22Rv1 (cell line): ENCODE measurements around the gene PLVAP.
A peak's percentile ranks its signal among the peaks of the same experiment; 100 is the strongest.

ENCODE experiments used
- H3K27ac ChIP-seq: fragments of 450-650 bp; 2 replicates; pipeline ENCODE4 v1.5.1; 2017
- ZFX ChIP-seq: fragments of 450-650 bp; IDR thresholded peaks from 2 replicates; pipeline ENCODE4 v1.6.1; 2017; ENCODE audit warnings: antibody characterized with exemption, borderline replicate concordance
- TF ChIP-seq, protein P1 (sequence below): fragments of 450-650 bp; IDR thresholded peaks from 2 replicates; pipeline ENCODE4 v1.5.1; 2017; ENCODE audit warnings: mild to moderate bottlenecking

The PLVAP gene

DNA sequence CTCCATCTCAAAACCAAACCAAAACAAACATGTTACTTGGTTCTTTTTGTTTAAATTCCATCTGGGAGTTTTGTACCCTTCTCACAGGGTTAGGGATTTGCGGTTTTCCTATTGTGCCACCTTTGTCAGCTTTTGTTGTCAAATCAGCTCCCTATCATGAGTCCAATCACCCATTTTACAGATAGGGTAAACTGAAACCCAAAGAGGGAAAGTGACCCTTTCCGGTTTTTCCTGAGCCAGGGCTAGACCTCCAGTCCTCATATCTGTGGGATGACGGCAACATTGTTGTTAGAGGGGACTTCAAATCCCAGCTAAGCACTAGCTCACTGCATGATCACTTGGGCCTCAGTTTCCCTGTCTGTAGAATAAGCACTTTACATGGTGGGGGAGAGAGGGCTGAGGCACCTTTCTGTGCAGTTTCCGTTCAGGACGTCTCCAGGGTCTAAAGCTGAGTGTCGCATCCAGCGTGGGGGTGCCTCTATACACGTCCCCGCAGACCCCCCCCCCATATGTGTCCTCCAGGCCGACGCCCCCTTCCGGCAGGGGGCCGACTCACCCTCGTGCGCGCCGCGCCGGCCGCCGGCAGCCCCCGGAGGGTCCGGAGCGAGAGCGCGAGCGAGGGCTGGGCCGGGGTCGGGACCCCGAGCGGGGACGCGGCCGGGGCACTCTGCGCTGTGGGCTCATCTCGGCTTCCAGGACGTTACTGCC is 13.0 kb upstream of the PLVAP start:
- no peak overlapping the region for H3K27ac ChIP-seq
- TF ChIP-seq, protein P1, sequence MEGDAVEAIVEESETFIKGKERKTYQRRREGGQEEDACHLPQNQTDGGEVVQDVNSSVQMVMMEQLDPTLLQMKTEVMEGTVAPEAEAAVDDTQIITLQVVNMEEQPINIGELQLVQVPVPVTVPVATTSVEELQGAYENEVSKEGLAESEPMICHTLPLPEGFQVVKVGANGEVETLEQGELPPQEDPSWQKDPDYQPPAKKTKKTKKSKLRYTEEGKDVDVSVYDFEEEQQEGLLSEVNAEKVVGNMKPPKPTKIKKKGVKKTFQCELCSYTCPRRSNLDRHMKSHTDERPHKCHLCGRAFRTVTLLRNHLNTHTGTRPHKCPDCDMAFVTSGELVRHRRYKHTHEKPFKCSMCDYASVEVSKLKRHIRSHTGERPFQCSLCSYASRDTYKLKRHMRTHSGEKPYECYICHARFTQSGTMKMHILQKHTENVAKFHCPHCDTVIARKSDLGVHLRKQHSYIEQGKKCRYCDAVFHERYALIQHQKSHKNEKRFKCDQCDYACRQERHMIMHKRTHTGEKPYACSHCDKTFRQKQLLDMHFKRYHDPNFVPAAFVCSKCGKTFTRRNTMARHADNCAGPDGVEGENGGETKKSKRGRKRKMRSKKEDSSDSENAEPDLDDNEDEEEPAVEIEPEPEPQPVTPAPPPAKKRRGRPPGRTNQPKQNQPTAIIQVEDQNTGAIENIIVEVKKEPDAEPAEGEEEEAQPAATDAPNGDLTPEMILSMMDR, result no peak
- TF ChIP-seq ZFX, result no peak

DNA sequence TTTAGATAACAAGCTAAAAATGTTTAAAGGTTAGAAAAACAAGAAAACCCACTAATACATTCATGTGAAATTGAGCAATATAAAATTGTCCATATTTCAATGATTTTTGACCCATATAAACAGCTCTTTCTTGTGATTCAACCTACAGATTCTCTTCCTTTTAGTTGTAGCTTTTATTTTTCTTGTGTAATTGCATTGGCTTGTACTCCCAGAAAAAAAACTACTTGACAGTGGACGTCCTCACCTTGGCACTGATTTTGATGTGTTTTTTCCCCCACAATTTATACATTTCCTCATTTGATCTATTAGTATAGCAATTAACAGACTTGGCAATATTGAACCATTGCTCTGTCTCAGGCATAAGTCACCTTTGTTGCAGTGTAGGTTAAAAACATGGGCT is 12.1 kb upstream of the PLVAP start:
- TF ChIP-seq, protein P1, result no peak
- TF ChIP-seq ZFX, result no peak
- H3K27ac ChIP-seq, result no peak overlapping the region

GRCh38 chr19:17385878-17386611 is 8.9 kb upstream of the PLVAP start:
- TF ChIP-seq, protein P1, result peak; percentile 96
- TF ChIP-seq ZFX, result no peak
- no peak overlapping the region for H3K27ac ChIP-seq

- no peak overlapping the region for H3K27ac ChIP-seq
- TF ChIP-seq, protein P1, result no peak
- TF ChIP-seq ZFX, result no peak
These were observed 3.4 kb upstream of the PLVAP start for GRCh38 chr19:17380426-17381138.

GRCh38 chr19:17379221-17379631 is 2.1 kb upstream of the PLVAP start:
- H3K27ac ChIP-seq, result no peak overlapping the region

GRCh38 chr19:17378271-17378670 is 1.1 kb upstream of the PLVAP start:
- TF ChIP-seq ZFX, result no peak
- TF ChIP-seq, protein P1, result no peak
- no peak overlapping the region for H3K27ac ChIP-seq

More at GRCh38 chr19:17379221-17379631, 2.1 kb upstream of the PLVAP start:
- TF ChIP-seq, protein P1, result no peak
- TF ChIP-seq ZFX, result no peak
